ENCODE measurements around the gene CATSPERD.

DNA sequence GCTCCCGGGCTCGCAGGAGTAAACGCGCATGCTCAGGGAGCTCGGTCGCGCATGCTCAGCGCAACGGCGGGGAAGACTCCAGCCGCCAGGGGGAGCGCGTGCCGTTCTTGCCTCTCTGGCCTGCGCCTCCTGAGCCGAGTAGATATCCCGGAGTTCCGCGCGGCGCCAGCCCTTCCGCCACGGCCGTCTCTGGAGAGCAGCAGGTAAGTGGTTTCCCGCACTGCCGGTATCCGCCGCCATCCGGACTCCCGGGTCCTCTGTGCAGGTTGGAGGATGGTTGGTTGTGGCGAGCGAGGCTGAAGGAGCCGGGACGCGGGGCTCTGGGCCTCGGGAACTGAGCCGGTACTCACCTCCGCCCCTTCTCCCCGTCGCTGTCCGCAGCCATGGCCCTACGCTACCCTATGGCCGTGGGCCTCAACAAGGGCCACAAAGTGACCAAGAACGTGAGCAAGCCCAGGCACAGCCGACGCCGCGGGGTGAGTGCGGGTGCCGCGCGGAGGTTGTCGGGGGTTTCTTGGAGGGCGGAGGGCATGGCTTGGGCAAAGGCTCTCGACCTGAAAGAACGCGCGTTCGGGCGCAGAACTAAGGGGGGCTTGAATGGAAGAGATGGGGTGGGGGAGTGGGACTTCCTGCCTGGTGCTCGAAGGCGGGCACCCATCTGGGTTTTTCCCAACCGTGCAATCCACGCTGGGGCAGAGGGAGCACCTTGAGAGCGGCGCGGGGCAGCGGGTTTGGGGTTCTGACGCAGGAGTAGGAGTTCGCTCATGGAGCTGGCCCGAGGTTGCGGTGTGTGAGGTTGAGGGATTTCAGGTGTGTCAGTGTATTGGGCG, 30.1 kb upstream of the CATSPERD start, which contains the start of gene RPL36:
- TF ChIP-seq POLR2AphosphoS5 (IDR thresholded peaks at IDR 0.05) = peak; percentile 96 to 98 (median 97)
- peak; percentile 97 to 99 (median 98) for TF ChIP-seq CTCF (IDR thresholded peaks at IDR 0.05)
- TF ChIP-seq POLR2A (IDR thresholded peaks at IDR 0.05) = peak; percentile 82

All from breast epithelium (tissue), 3 donors.